Activated CD4-positive, alpha-beta T cell treated with anti-CD3 and anti-CD28 coated beads, Interleukin-2, amount 10 ng/mL, durations not matched to agents 7 days and 5 days (primary cell): ENCODE results near the gene AADACL4. TPM values are rescaled to one million over a fixed set of nuclear protein-coding genes. Genes with fewer than 3 reads are reported as not detected.

Source experiments
- CTCF ChIA-PET: fragments of 350-600 bp; sonication (Branson Sonifier 250); formaldehyde crosslinking; loops from one replicate; lab custom pipeline; 2021; ENCODE audit warnings: antibody characterized with exemption; lab: Charles Lee
- POLR2A ChIA-PET: fragments of 350-600 bp; sonication (Branson Sonifier 250); formaldehyde crosslinking; loops from one replicate; lab custom pipeline; 2021; ENCODE audit warnings: antibody characterized with exemption; lab: Charles Lee
- DNase-seq: peaks from one replicate; pipeline ENCODE4 v3.0.0-alpha.2; 2020
- H3K27ac Mint-ChIP-seq: one replicate; pipeline ENCODE4 v1.8.0; 2021; ENCODE audit warnings: mild to moderate bottlenecking, moderate library complexity, mixed read lengths
- H3K27me3 Mint-ChIP-seq: one replicate; pipeline ENCODE4 v1.8.0; 2021; ENCODE audit warnings: mixed read lengths
- H3K36me3 Mint-ChIP-seq: one replicate; pipeline ENCODE4 v1.8.0; 2021; ENCODE audit warnings: low read depth, mixed read lengths
- H3K4me1 Mint-ChIP-seq: one replicate; pipeline ENCODE4 v1.8.0; 2021; ENCODE audit warnings: mixed read lengths
- H3K4me3 Mint-ChIP-seq: one replicate; pipeline ENCODE4 v1.8.0; 2021; ENCODE audit warnings: mild to moderate bottlenecking, moderate library complexity, mixed read lengths
- H3K9me3 Mint-ChIP-seq: one replicate; pipeline ENCODE4 v1.8.0; 2021; ENCODE audit warnings: mixed read lengths
- total RNA-seq, 2 experiments: library from RNA; stranded (reverse); gene quantifications; one replicate each; pipeline ENCODE4 v1.2.3, GENCODE V29; 2021

AADACL4 gene
- total RNA-seq, result not detected

- no peak within 1 kb of the TSS for H3K4me3 Mint-ChIP-seq
- H3K36me3 Mint-ChIP-seq, result peaks cover 7% of the 10 kb centered on the region
- no peak within 1 kb of the TSS for H3K27ac Mint-ChIP-seq
- no peak for DNase-seq
- ChIA-PET POLR2A (no interaction called here), CTCF (interaction anchor here (0.7 to 1.3 kb wide), 2 partner anchors 14 to 949 kb away, joined by 3 to 4 read pairs; no protein-coding TSS in a partner anchor)
- H3K27me3 Mint-ChIP-seq, result peaks cover 5% of the 10 kb centered on the region
- H3K4me1 Mint-ChIP-seq, result no peaks in the 10 kb centered on the region
- H3K9me3 Mint-ChIP-seq, result peaks cover 27% of the 10 kb centered on the region
These were observed at the start of gene AADACL4 for GRCh38 chr1:12643785-12644184. Gene AADACL4 (plus strand): TSS chr1:12644085. CDS start chr1:12644547, 462 bp downstream.

- Mint-ChIP-seq H3K27ac (peak overlapping the region; percentile 57), H3K4me3 (peak overlapping the region; percentile 25), H3K4me1 (peaks cover 22% of the 10 kb centered on the region), H3K36me3 (no peaks in the 10 kb centered on the region), H3K27me3 (peaks cover 16% of the 10 kb centered on the region), H3K9me3 (no peaks in the 10 kb centered on the region)
- POLR2A ChIA-PET, result no interaction called here
- CTCF ChIA-PET, result interaction anchor here (0.6 to 0.9 kb wide), 3 partner anchors 16 to 380 kb away, joined by 3 read pairs; no protein-coding TSS in a partner anchor
- DNase-seq, result no peak
These were observed 49.4 kb upstream of the AADACL4 start for GRCh38 chr1:12594490-12594889.

GRCh38 chr1:12594966-12595756 is 48.7 kb upstream of the AADACL4 start:
- Mint-ChIP-seq H3K4me3 (peak overlapping the region; percentile 25), H3K27ac (peak overlapping the region; percentile 57)

GRCh38 chr1:12595757-12596006 is 48.2 kb upstream of the AADACL4 start:
- POLR2A ChIA-PET, result no interaction called here
- CTCF ChIA-PET, result interaction anchor here (1.1 to 1.5 kb wide), 2 partner anchors 14 to 471 kb away, joined by 3 to 5 read pairs; no protein-coding TSS in a partner anchor
- no peak for DNase-seq
- Mint-ChIP-seq H3K4me1 (peaks cover 22% of the 10 kb centered on the region), H3K27ac (no peak overlapping the region), H3K9me3 (no peaks in the 10 kb centered on the region), H3K36me3 (no peaks in the 10 kb centered on the region), H3K4me3 (no peak overlapping the region), H3K27me3 (peaks cover 16% of the 10 kb centered on the region)

More at GRCh38 chr1:12594966-12595756, 48.7 kb upstream of the AADACL4 start:
- ChIA-PET CTCF (interaction anchor here (0.6 to 1.1 kb wide), 4 partner anchors 17 to 471 kb away, joined by 3 read pairs; no protein-coding TSS in a partner anchor), POLR2A (no interaction called here)
- H3K27me3 Mint-ChIP-seq, result peaks cover 16% of the 10 kb centered on the region
- H3K9me3 Mint-ChIP-seq, result no peaks in the 10 kb centered on the region
- H3K36me3 Mint-ChIP-seq, result no peaks in the 10 kb centered on the region
- no peak for DNase-seq
- peaks cover 22% of the 10 kb centered on the region for H3K4me1 Mint-ChIP-seq

- DNase-seq, result no peak
- CTCF ChIA-PET, result interaction anchor here (1.1 to 1.5 kb wide), 2 partner anchors 15 to 472 kb away, joined by 3 to 5 read pairs; no protein-coding TSS in a partner anchor
- POLR2A ChIA-PET, result no interaction called here
- H3K27ac Mint-ChIP-seq, result no peak overlapping the region
- H3K9me3 Mint-ChIP-seq, result no peaks in the 10 kb centered on the region
- H3K36me3 Mint-ChIP-seq, result no peaks in the 10 kb centered on the region
- H3K4me3 Mint-ChIP-seq, result no peak overlapping the region
- H3K4me1 Mint-ChIP-seq, result peaks cover 24% of the 10 kb centered on the region
- H3K27me3 Mint-ChIP-seq, result peaks cover 16% of the 10 kb centered on the region
These were observed 47.7 kb upstream of the AADACL4 start for GRCh38 chr1:12596007-12596821.

- no peak for DNase-seq
- Mint-ChIP-seq H3K4me3 (no peak overlapping the region), H3K9me3 (no peaks in the 10 kb centered on the region), H3K36me3 (no peaks in the 10 kb centered on the region), H3K4me1 (peaks cover 32% of the 10 kb centered on the region), H3K27ac (no peak overlapping the region), H3K27me3 (peaks cover 18% of the 10 kb centered on the region)
- POLR2A ChIA-PET, result no interaction called here
- CTCF ChIA-PET, result no interaction called here
These were observed 46.1 kb upstream of the AADACL4 start for GRCh38 chr1:12597792-12598191.

GRCh38 chr1:12598974-12599373 is 44.9 kb upstream of the AADACL4 start:
- peaks cover 20% of the 10 kb centered on the region for H3K27me3 Mint-ChIP-seq
- peaks cover 44% of the 10 kb centered on the region for H3K4me1 Mint-ChIP-seq
- no peak overlapping the region for H3K27ac Mint-ChIP-seq
- DNase-seq, result no peak
- H3K9me3 Mint-ChIP-seq, result no peaks in the 10 kb centered on the region
- POLR2A ChIA-PET, result no interaction called here
- no peak overlapping the region for H3K4me3 Mint-ChIP-seq
- CTCF ChIA-PET, result interaction anchor here (1.9 kb wide), 1 partner anchor 22 kb away, joined by 6 read pairs; no protein-coding TSS in a partner anchor
- H3K36me3 Mint-ChIP-seq, result peaks cover 5% of the 10 kb centered on the region

- ChIA-PET POLR2A (no interaction called here), CTCF (interaction anchor here (1.9 kb wide), 1 partner anchor 21 kb away, joined by 6 read pairs; no protein-coding TSS in a partner anchor)
- H3K4me1 Mint-ChIP-seq, result peaks cover 46% of the 10 kb centered on the region
- H3K27me3 Mint-ChIP-seq, result peaks cover 13% of the 10 kb centered on the region
- DNase-seq, result no peak
- peak overlapping the region; percentile 46 for H3K27ac Mint-ChIP-seq
- H3K36me3 Mint-ChIP-seq, result peaks cover 11% of the 10 kb centered on the region
- no peaks in the 10 kb centered on the region for H3K9me3 Mint-ChIP-seq
- no peak overlapping the region for H3K4me3 Mint-ChIP-seq
These were observed 44.2 kb upstream of the AADACL4 start for GRCh38 chr1:12599657-12600056.

- Mint-ChIP-seq H3K4me1 (peaks cover 48% of the 10 kb centered on the region), H3K4me3 (no peak overlapping the region), H3K9me3 (no peaks in the 10 kb centered on the region), H3K36me3 (peaks cover 11% of the 10 kb centered on the region), H3K27me3 (peaks cover 8% of the 10 kb centered on the region), H3K27ac (no peak overlapping the region)
- POLR2A ChIA-PET, result no interaction called here
- CTCF ChIA-PET, result interaction anchor here (0.9 to 2.2 kb wide), 4 partner anchors 8 to 20 kb away, joined by 3 to 8 read pairs (median 6); no protein-coding TSS in a partner anchor
- no peak for DNase-seq
These were observed 43.5 kb upstream of the AADACL4 start for GRCh38 chr1:12600335-12600734.

GRCh38 chr1:12600880-12601633 is 42.8 kb upstream of the AADACL4 start:
- Mint-ChIP-seq H3K27ac (peak overlapping the region; percentile 26), H3K27me3 (peaks cover 8% of the 10 kb centered on the region), H3K4me3 (no peak overlapping the region), H3K4me1 (peaks cover 50% of the 10 kb centered on the region), H3K36me3 (peaks cover 14% of the 10 kb centered on the region), H3K9me3 (no peaks in the 10 kb centered on the region)
- peak; percentile 55 for DNase-seq
- ChIA-PET POLR2A (no interaction called here), CTCF (interaction anchor here (0.9 to 2.2 kb wide), 9 partner anchors 9 to 330 kb away, joined by 3 to 8 read pairs (median 4); no protein-coding TSS in a partner anchor)

- Mint-ChIP-seq H3K27me3 (peaks cover 8% of the 10 kb centered on the region), H3K4me3 (no peak overlapping the region), H3K27ac (peak overlapping the region; percentile 52), H3K9me3 (no peaks in the 10 kb centered on the region), H3K4me1 (peaks cover 49% of the 10 kb centered on the region), H3K36me3 (peaks cover 19% of the 10 kb centered on the region)
- no peak for DNase-seq
- CTCF ChIA-PET, result interaction anchor here (1.0 to 2.2 kb wide), 8 partner anchors 9 to 331 kb away, joined by 3 to 8 read pairs (median 4); no protein-coding TSS in a partner anchor
- POLR2A ChIA-PET, result no interaction called here
These were observed 41.9 kb upstream of the AADACL4 start for GRCh38 chr1:12601700-12602658.
